MM.1S (cell line): Measurements from ENCODE around the gene SLC12A3.
A peak's percentile ranks its signal among the peaks of the same experiment; 100 is the strongest.

Experiments used
- DNase-seq: peaks from one replicate; pipeline ENCODE4 v3.0.0-alpha.2; 2015
- H2AFZ ChIP-seq: fragments of 300-600 bp; sonication (generic); 2 replicates; pipeline ENCODE4 v1.6.0; 2016; ENCODE audit warnings: antibody characterized with exemption, low read length
- H3F3A ChIP-seq: fragments of 300-600 bp; sonication (generic); 2 replicates; pipeline ENCODE4 v1.6.1; 2016; ENCODE audit warnings: mild to moderate bottlenecking, antibody characterized with exemption, low read length, moderate library complexity, mixed read lengths; ENCODE audit not compliant: insufficient read depth
- H3K27ac ChIP-seq: fragments of 300-600 bp; sonication (generic); 2 replicates; pipeline ENCODE4 v1.5.1; 2016; ENCODE audit warnings: mild to moderate bottlenecking, low read length
- H3K27me3 ChIP-seq: fragments of 300-600 bp; sonication (generic); replicated peaks from 2 replicates; pipeline ENCODE4 v1.6.0; 2016; ENCODE audit warnings: low read length; ENCODE audit not compliant: insufficient read depth
- H3K36me3 ChIP-seq: fragments of 300-600 bp; sonication (generic); replicated peaks from 2 replicates; pipeline ENCODE4 v1.6.1; 2016; ENCODE audit warnings: mild to moderate bottlenecking, low read length, mixed read lengths; ENCODE audit not compliant: insufficient read depth
- H3K4me1 ChIP-seq: fragments of 300-600 bp; sonication (generic); 2 replicates; pipeline ENCODE4 v1.6.1; 2016; ENCODE audit warnings: low read length, mixed read lengths
- H3K4me2 ChIP-seq: fragments of 300-600 bp; sonication (generic); 2 replicates; pipeline ENCODE4 v1.6.0; 2016; ENCODE audit warnings: low read depth, low read length
- H3K4me3 ChIP-seq: fragments of 300-600 bp; sonication (generic); 2 replicates; pipeline ENCODE4 v1.5.1; 2016; ENCODE audit warnings: low read length, mixed read lengths
- H3K79me2 ChIP-seq: fragments of 300-600 bp; sonication (generic); 2 replicates; pipeline ENCODE4 v1.6.1; 2016; ENCODE audit warnings: mixed run types, low read length, mixed read lengths
- H3K9ac ChIP-seq: fragments of 300-600 bp; sonication (generic); 2 replicates; pipeline ENCODE4 v1.6.1; 2016; ENCODE audit warnings: low read length, mixed read lengths
- H3K9me2 ChIP-seq: fragments of 300-600 bp; sonication (generic); replicated peaks from 2 replicates; pipeline ENCODE4 v1.6.1; 2016; ENCODE audit warnings: mild to moderate bottlenecking, low read length, mixed read lengths; ENCODE audit not compliant: insufficient read depth
- H3K9me3 ChIP-seq: fragments of 300-600 bp; sonication (generic); replicated peaks from 2 replicates; pipeline ENCODE4 v1.6.1; 2016; ENCODE audit warnings: mild to moderate bottlenecking, low read length, mixed read lengths; ENCODE audit not compliant: insufficient read depth
- H4K20me1 ChIP-seq: fragments of 300-600 bp; sonication (generic); 2 replicates; pipeline ENCODE4 v1.6.1; 2016; ENCODE audit warnings: mild to moderate bottlenecking, low read length, moderate library complexity, mixed read lengths; ENCODE audit not compliant: insufficient read depth
- CTCF ChIP-seq: fragments of 300-600 bp; sonication (generic); IDR thresholded peaks from 2 replicates; pipeline ENCODE4 v1.5.1; 2016; ENCODE audit warnings: antibody characterized with exemption, low read length, mixed read lengths
- EZH2 ChIP-seq: fragments of 300-600 bp; sonication (generic); optimal IDR thresholded peaks from 2 replicates; pipeline ENCODE3; 2017; ENCODE audit warnings: low read depth, mild to moderate bottlenecking, antibody characterized with exemption, low read length, mixed read lengths
- EZH2phosphoT487 ChIP-seq: fragments of 300-600 bp; sonication (generic); IDR thresholded peaks from 2 replicates; pipeline ENCODE4 v1.6.1; 2018; ENCODE audit warnings: antibody characterized with exemption, low read length

The SLC12A3 gene

GRCh38 chr16:56950051-56950450 lies 85.0 kb downstream of the SLC12A3 start:
- TF ChIP-seq EZH2, result no peak
- TF ChIP-seq CTCF, result no peak
- TF ChIP-seq EZH2phosphoT487, result no peak

GRCh38 chr16:56950455-56950854 lies 85.4 kb downstream of the SLC12A3 start:
- Histone ChIP-seq H2AFZ (no peak overlapping the region), H3K27me3 (no peaks in the 10 kb centered on the region), H3F3A (peaks cover 54% of the 10 kb centered on the region), H3K36me3 (no peaks in the 10 kb centered on the region), H3K9me3 (no peaks in the 10 kb centered on the region), H3K79me2 (no peaks in the 10 kb centered on the region), H3K27ac (peak overlapping the region; percentile 48; the same call in 1 of the 2 replicates), H3K9me2 (no peaks in the 10 kb centered on the region), H3K4me1 (peaks cover 16% of the 10 kb centered on the region), H3K4me3 (no peak overlapping the region), H4K20me1 (0 out of 2 replicates have a peak, but pooled peaks cover under 1% of the 10 kb centered on the region), H3K9ac (peak overlapping the region; percentile 2; the same call in 1 of the 2 replicates), H3K4me2 (peak overlapping the region; percentile 55)
- no peak for TF ChIP-seq EZH2phosphoT487
- TF ChIP-seq CTCF, result no peak
- no peak for TF ChIP-seq EZH2
- no peak for DNase-seq

More at GRCh38 chr16:56950051-56950450, 85.0 kb downstream of the SLC12A3 start:
- Histone ChIP-seq H4K20me1 (0 out of 2 replicates have a peak, but pooled peaks cover 4% of the 10 kb centered on the region), H3K9me2 (no peaks in the 10 kb centered on the region), H3K79me2 (no peaks in the 10 kb centered on the region), H2AFZ (no peak overlapping the region), H3K9me3 (no peaks in the 10 kb centered on the region), H3F3A (peaks cover 58% of the 10 kb centered on the region), H3K27me3 (no peaks in the 10 kb centered on the region), H3K36me3 (0 out of 2 replicates have a peak, but pooled peaks cover under 1% of the 10 kb centered on the region), H3K4me1 (peaks cover 16% of the 10 kb centered on the region), H3K27ac (peak overlapping the region; percentile 48; the same call in 1 of the 2 replicates), H3K4me2 (no peak overlapping the region), H3K9ac (no peak overlapping the region), H3K4me3 (no peak overlapping the region)
- no peak for DNase-seq

GRCh38 chr16:56950881-56951771 lies 86.1 kb downstream of the SLC12A3 start:
- no peaks in the 10 kb centered on the region for H4K20me1 ChIP-seq
- H3K9ac ChIP-seq, result peak overlapping the region; percentile 2; the same call in 1 of the 2 replicates
- H3K79me2 ChIP-seq, result no peaks in the 10 kb centered on the region
- no peak overlapping the region for H2AFZ ChIP-seq
- H3K4me1 ChIP-seq, result peaks cover 16% of the 10 kb centered on the region
- H3K9me2 ChIP-seq, result no peaks in the 10 kb centered on the region
- H3F3A ChIP-seq, result peaks cover 48% of the 10 kb centered on the region
- peak overlapping the region; percentile 55 for H3K4me2 ChIP-seq
- no peaks in the 10 kb centered on the region for H3K27me3 ChIP-seq
- peak overlapping the region; percentile 48; the same call in 1 of the 2 replicates for H3K27ac ChIP-seq
- no peaks in the 10 kb centered on the region for H3K9me3 ChIP-seq
- no peak for TF ChIP-seq EZH2
- peak; percentile 80 for TF ChIP-seq CTCF
- no peak overlapping the region for H3K4me3 ChIP-seq
- no peaks in the 10 kb centered on the region for H3K36me3 ChIP-seq
- peak; percentile 63 for DNase-seq
